ENCODE data around the gene RPL39L.
"Not testable (repeated sequence)": the region's sequence is repeated elsewhere in the genome, so short reads cannot be mapped to it uniquely, and the experiment has no call there.

RPL39L gene

GRCh38 chr3:187136936-187137335, 2.4 kb downstream of the RPL39L start:
- FAIRE-seq, result no peak

GRCh38 chr3:187136337-187136736, 3.0 kb downstream of the RPL39L start:
- no peak for FAIRE-seq

- not testable (repeated sequence) for FAIRE-seq
Measured at GRCh38 chr3:187135172-187135690, 4.1 kb downstream of the RPL39L start.

GRCh38 chr3:187133181-187133580, 6.1 kb downstream of the RPL39L start:
- not testable (repeated sequence) for FAIRE-seq

- FAIRE-seq, result no peak
Measured at GRCh38 chr3:187132666-187133065, 6.6 kb downstream of the RPL39L start.

DNA sequence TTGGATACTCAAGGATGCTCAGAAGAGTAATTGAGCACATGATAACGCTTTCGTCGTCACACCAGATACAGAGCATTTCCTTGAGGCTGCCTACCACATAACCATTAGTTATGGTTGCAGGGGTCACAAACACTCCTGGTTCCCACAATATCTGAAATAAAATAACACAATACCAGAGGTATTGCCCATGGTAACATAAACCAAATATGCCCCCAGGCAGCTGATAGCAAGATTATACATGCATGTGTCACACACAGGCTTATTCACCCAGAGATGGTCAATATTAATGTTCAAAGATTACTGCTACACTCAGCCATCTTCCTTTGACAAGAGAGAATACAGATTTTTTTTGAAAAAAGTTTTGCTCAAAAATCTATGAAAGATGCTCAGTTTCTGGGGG, 7.3 kb downstream of the RPL39L start:
- no peak for FAIRE-seq

DNA sequence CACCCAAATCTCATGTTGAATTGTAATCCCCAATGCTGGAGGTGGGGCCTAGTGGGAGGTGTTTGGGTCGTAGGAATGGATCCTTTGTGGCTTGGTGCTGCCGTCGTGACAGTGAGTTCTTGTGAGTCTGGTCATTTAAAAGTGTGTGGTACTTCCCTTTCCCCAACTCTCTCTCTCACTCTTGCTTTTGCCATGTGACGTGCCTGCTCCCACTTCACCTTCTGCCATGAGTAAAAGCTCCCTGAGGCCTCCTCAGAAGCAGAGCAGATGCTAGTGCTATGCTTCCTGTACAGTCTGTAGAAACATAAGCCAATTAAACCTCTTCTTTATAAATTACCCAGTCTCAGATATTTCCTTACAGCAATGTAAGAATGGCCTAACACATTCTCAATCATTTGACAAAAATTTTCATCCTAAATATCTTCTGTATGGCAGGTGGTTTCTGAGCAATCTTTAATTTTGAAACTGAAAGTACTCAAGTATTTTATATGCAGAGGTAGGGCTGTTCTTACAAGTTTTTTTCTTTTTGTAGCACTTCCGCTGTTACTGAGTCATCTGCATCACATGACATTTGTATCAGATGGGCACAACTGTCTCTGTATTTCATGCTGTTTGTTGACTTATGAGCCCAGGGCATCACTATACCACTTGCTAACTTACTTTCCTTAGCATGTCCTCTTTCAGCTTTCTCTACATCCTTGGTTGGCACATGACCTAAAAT, 8.8 kb downstream of the RPL39L start:
- no peak for FAIRE-seq

GRCh38 chr3:187125319-187126031, 13.8 kb downstream of the RPL39L start:
- no peak for FAIRE-seq

GRCh38 chr3:187122261-187122660, 17.0 kb downstream of the RPL39L start:
- FAIRE-seq, result no peak

GRCh38 chr3:187120326-187120725, 19.0 kb downstream of the RPL39L start:
- FAIRE-seq, result no peak

DNA sequence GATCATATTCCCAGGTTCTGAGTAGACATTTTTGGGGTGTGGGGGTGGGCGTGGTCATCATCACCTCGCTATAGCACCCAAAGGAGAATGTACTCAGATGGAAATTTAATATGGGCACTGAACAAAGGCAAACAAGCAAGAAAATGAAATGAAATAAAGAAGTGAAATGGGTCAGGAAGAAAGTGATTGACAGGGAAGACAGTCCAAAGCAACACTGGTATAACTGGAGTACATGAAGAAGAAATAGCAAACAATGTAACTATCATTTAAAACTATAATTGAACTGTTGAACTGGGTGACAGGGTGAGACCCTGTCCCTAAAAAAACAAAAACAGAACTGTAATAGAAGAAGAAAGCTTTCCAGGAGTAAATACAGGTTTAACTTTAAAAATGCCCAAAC, 24.8 kb downstream of the RPL39L start:
- FAIRE-seq, result no peak

DNA sequence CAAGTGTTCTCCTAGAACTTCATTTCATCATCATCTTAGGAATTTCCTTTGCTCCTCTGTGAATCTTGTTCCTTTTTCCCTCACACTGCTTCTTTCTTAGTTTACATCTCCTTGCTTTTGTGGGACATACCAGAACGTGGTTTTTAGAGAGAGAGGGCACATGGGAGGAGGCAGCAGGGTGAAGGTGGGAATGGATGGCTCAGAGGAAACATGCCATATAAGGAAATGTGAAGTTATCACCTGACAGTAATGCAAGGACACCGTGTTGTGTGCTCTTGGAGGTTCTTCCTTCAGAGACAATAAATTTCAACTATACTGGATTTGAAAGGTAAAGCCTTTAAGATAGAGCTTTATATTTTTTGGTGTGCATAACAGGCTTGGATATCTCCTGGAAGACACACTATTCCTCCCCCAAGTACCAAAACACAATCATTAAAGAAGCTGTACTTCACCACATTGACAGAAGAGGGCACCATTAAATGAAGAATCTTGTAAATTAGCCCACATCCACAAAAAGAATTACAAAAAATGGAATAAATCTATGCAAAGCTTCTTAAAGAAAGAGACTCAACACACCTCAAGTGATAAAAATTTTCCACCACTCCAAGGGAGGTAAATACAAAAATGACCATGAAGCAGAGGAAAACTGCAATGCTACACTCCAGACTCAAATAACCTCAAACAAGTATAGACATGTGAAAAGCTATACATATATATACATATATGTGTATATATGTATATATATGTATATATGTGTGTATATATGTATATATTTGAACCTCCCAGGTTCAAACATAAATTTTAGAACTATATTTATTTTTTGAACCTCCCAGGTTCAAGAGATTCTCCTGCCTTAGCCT, 26.1 kb downstream of the RPL39L start:
- no peak for FAIRE-seq

DNA sequence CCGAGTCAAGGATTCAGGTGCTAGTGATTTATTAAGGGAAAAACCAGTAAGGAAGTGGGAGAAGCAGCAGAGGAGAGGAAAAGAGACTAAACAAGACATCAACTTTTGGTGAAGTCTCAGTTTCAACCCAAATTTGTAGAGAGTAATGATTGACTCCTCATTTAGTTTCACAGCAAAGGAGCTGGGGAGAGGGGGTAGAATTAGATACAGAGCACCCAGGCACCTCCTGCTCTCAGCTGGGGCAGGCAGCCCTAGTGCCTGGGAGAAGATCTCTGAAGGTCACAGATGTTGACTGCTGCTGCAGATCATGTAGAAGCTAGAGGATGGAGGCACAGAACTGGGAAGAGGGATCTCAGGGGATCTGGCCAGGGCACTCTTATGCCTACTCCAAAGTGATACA, 29.1 kb downstream of the RPL39L start:
- FAIRE-seq, result no peak

- no peak for FAIRE-seq
Measured at GRCh38 chr3:187107989-187108388, 31.3 kb downstream of the RPL39L start.

DNA sequence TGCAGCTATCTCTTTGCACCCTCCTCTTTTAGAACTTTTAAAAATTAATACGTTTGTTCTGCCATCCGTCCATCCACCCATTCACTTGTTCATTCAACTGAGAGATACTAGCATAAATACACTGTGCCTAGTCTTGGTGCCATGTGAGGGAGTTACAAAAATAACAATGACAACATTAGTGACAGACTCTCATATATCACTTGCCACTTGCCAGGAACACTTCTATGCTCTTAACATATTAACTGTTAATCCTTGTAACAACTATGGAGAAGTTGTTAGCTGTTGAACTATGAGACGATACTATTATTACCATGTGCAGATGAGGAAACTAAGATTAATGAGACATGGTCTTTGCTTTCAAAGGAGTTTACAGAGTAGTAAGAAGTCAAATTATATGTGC, 33.6 kb downstream of the RPL39L start:
- FAIRE-seq, result no peak

DNA sequence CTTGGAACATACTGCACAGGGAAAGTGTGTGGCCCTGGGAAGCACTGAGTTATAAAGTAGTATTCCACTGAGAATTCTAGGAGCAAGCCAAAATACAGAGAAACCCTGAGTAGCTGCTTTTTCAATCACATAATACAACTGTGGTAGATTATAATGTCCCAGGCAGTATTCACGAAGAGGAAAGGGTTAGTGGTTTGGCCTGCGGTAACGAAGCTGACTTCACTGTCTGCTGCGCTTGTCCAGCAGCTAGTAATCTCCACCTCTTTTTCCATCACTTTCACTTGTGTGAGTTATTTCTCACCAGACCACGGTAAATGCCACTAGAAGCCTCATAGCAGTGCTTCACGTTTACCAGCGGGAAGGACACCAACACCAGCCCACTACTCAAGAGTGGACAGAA, 34.4 kb downstream of the RPL39L start:
- FAIRE-seq, result no peak

GRCh38 chr3:187104342-187104741, 35.0 kb downstream of the RPL39L start:
- FAIRE-seq, result no peak

- FAIRE-seq, result no peak
Measured at GRCh38 chr3:187103251-187103650, 36.0 kb downstream of the RPL39L start.

DNA sequence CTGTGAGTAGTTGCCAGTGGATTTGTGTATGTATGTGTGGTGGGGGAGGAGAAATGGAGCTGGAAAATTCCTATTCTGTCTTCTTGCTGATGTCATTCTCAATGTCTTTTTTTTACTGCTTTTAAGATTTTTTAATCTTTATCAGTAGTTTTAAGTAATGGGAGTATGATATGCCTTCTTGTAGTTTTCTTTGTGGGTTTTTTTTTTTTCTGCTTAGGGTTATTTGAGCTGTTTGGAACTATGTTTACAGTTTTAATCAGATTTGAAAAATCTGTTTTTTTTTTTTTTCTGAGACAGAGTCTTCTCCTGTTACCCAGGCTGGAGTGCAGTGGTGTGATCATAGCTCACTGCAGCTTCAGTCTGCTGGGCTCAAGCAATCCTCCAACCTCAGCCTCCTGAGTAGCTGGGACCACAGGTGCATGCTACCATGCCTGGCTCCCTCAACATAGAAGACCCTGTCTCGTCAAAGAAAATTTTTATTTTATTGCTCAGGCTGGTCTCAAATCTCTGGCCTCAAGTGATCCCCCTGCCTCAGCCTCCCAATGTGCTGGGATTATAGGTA, 37.1 kb downstream of the RPL39L start:
- FAIRE-seq, result no peak

DNA sequence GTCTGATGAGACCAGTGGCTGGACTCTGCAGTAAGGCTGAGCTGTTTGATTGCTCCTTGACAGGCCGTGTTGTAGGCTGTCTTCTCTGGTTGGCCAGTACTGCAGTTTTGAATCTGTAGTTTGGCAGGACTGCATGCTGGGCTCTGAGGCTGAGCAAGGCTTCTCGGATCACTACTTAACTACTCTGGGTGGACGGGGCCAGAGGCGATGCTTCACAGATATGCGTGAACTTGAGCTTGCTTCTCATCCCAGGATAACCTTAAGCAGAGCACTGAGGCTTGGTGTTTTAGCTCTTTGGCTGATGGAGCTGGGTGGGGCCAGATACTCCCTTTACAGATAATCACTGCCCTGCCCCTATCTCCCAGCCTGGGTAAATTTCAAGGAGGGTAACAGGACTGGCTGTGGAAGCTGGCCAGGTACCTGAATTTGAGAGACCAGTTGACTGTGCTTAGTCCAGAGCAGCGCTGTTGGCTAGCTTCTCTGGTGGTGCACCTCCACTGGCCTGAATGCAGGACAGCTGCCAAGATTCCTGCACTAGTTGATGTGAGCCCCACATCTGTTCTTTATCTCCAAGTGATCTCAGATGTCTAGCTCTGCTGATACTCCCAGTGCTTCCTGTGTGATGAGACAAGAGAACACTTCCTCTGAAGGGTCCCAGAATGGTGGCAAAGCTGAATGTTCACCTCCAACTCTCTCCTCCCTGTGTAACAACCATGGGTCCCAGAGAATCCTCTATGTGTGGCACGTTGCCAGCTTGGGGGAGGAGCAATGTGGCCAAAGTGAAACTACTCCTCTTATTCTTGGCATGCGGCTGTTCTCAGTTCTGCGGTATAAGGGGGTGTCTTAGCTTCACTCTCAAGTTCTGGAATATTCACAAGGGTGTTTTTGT, 37.9 kb downstream of the RPL39L start:
- no peak for FAIRE-seq

DNA sequence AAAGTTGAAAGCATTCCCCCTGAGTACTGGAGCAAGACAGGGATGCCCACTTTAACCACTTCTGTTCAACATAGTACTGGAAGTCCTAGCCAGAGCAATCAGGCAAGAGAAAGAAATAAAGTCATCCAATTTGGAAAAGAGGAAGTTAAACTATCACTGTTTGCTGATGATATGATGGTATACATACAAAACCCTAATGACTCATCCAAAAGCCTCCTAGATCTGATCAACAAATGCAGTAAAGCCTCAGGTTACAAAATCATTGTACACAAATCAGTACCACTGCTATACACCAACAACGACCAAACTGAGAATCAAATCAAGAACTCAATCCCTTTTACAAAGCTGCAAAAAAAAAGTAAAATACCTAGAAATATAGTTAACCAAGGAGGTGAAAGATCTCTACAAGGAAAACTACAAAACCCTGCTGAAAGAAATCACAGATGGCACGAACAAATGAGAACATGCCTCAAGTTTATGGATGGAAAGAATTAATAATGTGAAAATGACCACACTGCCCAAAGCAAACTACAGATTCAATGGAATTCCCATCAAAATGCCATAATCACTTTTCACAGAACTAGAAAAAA, 40.3 kb downstream of the RPL39L start:
- FAIRE-seq, result no peak

DNA sequence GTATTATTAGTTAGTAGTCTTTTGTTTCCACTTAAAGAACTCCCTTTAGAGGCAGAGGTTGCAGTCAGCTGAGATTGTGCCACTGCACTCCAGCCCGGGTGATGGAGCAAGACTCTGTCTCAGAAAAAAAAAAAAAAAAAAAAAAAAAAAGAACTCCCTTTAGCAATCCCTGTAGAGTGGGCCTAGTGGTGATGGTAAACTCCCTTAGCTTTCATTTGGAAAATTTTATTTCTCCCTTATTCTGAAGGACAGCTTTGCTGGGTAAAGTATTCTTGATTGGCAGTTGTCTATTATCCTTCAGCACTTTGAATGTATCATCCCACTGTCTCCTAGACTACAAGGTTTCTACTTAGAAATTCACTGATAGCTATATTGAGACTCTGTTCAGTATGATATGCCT, 46.0 kb downstream of the RPL39L start:
- FAIRE-seq, result no peak

Data from islet of Langerhans (tissue), 1 donor.